ENCODE data around the gene CD63.

Gene CD63

DNA sequence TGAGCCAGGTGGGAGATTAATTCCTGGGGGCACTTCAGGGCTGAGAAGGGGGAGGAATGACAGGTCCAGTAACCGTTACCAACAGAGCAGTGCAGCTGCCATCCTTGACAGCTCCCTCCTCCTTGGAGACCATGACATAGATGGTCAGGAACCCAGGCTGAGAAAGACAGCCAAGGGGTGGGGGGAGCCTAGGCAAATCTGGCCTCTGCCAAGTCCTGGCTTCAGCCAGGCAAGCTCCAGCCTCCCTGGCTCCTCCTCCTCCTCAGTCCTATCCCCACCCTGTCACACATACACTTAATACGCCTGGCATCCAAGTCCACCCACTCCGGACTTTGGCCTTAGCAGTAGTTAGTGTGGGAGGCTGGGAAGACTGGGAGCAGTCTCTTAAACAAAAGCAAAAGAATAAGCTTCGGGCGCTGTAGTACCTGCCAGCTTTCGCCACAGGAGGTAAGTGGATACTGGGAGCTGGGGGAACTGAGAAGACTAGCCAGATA, 8.7 kb downstream of the CD63 start, which contains the start of gene RDH5:
TSS of gene RDH5 (plus strand) at position 323 of the 494 bp plus-strand sequence. CDS start 792 bp downstream, outside the sequence.
- no peak for DNase-seq

DNA sequence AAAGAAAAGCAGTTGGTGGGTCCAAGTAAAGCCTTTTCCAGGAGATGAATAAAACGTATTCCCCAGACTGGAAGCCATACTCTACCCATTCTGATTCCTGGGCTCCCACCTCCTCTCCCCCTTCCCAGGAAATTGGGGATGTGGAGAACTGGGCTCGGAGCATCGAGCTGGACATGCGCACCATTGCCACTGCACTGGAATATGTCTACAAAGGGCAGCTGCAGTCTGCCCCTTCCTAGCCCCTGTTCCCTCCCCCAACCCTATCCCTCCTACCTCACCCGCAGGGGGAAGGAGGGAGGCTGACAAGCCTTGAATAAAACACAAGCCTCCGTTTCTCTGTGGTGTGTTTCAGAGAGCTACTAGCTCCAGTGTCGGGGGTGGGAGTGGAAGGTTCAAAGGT, 9.4 kb downstream of the CD63 start:
- DNase-seq, result no peak

DNA sequence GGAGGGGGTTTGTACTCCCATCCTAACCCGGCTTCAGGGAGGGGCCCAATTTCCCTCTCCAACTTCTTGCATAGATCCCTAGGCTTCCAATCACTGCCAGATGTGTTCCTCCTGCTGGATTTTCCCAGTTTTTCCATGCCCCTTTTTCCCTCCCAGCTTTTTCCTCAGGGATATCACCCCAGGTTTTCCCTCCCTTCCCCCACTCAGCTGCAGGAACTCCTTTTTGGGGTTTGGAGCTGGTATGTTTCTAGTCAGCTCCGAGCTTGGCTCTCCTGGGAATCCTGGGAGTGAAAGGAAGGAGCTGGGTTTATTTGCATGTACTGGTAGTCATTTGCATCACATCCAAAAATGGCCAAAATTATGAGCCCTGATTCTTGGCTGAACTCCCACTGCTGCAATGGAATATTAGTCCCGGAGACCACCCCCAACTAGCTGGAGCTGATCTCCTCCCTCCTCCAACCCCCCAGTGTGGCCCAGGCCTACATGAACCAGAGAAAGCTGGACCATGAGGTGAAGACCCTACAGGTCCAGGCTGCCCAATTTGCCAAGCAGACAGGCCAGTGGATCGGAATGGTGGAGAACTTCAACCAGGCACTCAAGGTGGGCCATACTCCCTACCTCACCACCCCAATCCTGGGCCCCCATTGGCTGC, 10.1 kb downstream of the CD63 start:
- DNase-seq, result no peak

DNA sequence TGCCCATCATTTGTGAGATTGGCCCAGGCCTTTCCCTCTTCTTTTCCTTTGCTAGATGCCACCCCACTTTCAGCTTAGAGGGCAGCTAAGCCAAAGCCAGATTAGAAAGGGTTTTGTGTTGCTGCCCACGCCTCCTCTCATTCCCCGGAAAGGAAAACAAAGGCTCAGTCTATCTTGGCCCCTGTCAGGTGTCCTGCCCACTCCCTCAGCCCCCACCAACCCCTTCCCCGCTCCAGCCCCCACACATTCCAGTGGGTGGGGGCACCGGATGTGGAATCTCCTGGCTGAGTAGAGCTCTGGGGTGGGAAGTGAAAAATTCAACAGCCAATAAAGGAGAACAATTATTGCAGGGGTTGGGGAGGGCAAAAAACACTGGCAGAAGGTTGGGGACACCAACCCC, 10.8 kb downstream of the CD63 start:
- no peak for DNase-seq

DNA sequence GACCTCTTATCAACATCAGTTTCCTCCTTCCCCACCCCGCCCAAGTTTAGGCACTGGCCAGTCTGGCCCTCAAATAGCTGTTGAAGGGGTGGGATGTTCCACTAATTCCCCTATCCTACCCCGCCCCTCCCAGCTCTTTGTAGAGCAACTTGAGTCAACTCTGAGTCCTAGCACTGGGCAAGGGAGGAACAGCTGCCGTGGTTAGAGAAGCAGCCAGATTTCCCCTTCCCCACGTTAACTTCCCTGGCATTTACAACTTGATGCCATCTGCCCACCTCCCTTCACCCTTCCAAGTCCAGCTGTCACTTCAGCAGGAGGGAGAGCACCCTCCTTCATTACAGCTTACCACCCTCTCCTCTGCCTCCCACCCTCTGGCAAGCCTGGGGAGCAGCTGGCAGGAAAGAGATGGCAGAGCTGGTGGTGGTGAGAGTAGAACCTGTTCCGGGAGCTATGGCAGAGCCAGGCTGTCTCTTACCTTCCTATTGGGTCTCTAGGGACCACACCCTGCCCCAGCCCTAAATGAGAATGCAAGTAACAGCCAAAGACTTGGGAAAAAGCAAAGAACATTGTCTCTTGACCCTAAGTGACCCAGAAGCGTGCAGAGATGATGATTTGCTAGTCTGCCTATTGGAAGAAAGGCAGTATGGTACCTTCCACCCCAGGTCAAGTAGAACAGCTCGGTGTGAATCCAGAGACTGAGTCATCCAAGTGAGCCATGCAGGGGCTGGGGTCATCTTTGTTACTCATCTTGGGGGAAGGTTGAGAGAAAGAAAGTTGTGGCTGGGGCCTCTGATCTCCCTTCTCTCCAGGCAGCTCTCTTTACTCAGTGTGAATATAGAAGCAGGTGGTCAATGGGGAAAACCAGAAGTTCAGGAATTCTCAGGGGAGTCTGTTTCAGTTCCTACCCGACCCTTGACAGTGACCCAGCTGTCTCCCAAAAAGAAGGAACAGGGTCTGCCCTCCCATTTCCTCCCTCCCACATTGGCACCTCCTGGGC, 11.5 kb downstream of the CD63 start:
- no peak for DNase-seq

DNA sequence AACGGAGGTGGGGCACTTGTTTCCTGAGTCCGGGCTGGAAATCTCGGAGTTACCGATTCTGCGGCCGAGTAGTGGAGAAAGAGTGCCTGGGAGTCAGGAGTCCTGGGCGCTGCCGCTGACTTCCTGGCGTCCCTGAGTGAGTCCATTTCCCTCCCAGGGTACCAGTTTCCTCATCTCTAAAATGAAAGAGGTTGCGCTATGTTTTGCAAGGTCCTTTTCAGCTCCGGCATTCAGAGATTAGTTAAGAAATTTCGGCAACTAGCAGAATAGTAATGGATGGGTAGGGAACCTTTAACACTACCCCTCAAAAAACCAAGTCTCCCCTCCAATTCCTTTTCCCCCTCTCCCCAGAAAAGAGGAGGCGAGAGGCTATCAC, 12.2 kb downstream of the CD63 start:
- DNase-seq, result no peak

DNA sequence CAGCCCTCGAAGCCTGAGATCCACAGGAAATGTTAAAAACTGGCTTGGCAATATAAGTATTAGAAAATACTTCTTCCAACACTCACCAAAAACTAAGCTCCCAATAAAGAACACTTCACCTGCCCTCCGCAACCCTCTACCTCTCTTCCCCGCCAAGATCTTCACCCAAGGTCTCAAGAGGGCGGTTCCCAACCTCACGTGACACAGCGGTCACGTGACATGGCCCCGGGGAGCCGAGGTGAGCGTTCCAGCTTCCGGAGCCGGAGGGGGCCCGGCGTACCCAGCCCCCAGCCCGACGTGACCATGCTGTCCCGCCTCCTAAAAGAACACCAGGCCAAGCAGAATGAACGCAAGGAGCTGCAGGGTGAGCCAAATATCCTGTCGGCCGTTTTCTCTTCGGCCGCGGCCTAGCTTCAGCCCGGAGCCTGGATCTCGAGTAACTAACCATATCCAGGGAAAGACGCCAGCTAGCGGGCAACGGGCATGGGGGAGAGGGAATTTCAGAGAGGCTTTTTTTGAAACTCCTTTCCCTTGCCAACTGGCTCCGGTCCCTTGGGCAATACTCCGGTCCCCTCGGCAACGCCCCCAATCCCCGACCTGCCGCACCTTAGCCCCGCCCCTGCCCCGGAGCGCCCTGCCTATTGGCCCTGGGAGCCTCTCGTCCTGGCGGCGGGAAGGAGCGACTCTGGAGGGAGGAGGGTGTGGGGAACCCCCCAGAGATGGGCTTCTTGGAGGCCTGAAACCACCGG, 12.8 kb downstream of the CD63 start, which contains the start of gene BLOC1S1:
TSS of gene BLOC1S1 (plus strand) at position 214 of the 749 bp plus-strand sequence. CDS start at position 220, 6 bp downstream.
- peak; percentile 97 for DNase-seq

DNA sequence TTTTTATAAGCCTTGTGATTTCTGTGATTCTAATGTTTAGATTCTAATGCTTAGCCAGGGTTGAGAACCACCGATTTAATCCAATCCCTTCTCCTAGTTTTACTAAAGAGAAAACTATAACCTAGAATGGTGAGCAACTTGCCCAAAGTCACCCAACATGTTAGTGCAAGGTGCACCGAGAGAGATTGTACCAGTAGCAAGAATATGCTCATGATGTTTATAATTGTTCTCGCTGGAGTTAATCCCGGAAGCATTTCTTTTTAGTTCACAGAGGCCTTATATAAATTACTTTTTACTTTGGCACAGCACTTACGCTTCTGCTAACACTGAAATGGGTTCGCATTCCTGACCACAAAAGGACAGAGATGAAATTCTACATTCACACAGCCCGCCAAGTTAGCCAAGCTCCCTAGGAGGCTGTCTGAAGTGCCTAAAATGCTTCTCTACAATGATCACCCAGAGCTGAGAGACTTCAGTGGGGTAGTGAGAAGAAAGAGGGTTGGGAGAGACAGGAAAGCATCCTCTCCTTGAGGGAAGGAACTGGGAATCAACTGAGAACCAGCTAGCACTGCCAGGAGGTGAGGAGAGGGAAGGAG, 13.5 kb downstream of the CD63 start:
- no peak for DNase-seq

DNA sequence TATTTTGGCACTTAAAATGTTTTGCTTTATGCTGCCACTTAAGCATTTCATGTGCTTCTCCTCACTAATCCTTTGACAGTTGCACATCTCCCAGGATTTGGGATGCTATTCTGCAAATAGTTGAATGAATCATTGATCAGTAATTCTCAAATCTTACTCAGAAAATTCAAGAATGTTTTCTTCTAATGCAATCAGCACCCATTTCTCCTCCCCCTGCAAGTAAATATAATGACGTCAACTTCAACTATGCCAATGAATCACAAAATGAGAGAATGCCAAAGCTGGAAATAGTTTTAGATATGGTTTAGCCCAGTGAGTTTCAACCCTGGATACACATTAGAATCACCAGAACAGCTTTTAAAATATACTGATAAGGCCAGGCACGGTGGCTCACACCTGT, 15.1 kb downstream of the CD63 start:
- DNase-seq, result no peak

DNA sequence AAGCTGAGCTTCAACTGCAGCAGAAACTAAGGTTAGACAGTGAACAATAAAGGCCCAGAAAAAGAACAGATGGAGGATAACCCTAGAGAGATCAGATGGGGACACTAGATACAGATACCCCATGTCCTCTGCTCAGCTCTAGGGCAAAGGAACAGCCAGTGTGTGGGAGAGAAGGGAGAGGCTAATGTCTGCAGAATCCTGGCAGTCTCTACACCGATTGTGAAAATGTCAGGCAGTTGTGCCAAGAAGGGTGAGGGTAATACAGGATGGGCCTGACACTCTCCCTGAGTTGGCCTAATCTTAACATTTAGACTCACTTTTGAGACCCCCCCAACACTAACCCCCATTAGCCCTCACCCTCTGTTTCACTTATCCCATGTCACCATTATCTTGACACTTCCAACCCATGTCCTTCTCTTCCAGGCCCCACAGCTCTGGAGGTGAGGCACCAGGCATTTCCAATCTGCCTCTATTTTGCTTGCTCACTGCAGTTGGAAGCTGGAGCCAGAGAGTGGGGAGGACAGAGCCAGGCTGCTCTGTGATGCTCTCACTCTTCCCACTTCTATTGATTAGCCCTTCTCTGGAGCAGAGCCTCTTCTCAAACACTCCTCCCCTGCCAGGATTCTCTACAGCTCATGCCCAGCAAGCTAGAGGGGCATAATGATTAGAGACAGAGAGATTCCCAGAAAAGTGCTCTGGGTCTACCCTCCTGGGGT, 16.0 kb downstream of the CD63 start:
- no peak for DNase-seq

DNA sequence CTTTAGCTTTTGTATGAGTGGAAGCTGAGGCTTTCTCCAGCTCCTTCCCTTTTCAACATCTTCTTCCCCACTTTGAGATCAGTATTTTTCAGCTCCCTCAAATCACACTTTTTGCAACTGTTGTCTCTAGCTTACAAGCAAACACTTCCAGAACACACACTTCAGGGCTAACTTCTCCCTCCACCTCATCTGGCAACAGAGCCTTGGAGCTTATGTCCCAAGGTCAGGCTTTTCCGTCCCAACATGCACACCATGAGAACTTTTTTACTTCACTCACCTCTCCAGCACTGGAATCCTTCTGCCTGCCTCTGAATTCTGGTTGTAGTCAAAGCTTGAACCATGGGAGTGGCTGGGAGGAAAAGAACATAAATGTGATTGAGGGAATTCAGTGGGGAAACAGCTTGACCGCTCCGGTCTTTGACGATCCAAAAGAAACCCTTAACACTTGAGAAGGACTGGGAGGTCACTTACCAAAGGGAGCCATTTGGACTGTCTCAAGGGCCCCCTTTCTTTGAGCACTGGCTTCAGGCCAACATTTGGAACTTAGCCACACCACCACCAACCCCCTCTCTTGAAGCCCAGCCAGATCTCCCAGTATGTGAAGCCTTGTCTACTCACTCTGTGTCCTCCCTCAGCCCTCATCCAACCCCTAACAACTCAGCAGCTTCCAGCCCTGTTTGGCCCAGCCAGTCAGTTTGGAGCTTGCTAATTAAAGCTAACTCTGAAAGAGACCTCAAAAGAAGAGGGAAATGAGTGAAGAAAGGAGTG, 16.8 kb downstream of the CD63 start:
- no peak for DNase-seq

DNA sequence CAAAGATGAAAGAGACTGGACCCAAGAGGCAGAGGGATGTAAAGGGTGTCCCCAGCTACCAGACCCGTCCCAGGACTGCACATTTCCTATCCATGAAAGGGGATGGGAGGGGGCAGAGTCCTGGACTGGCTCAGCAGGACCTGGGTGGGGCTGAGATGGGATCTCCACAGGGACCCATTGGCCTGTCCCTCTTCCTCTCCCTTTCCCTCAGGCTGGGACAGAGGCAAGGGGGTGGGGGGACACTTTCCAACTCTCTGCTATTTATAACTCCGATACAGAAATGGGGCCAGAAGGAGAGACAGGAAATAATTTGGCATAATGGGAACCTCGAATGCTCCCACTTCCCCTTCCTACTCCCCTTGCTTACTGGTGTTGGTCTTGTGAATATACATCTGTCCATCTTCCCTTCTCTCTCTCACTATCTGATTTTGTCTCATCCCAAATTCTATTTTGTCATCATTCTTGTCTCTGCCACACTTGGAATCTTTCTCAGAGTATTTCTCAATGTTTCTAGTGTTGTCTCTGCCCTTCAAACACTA, 20.0 kb downstream of the CD63 start:
- DNase-seq, result no peak

DNA sequence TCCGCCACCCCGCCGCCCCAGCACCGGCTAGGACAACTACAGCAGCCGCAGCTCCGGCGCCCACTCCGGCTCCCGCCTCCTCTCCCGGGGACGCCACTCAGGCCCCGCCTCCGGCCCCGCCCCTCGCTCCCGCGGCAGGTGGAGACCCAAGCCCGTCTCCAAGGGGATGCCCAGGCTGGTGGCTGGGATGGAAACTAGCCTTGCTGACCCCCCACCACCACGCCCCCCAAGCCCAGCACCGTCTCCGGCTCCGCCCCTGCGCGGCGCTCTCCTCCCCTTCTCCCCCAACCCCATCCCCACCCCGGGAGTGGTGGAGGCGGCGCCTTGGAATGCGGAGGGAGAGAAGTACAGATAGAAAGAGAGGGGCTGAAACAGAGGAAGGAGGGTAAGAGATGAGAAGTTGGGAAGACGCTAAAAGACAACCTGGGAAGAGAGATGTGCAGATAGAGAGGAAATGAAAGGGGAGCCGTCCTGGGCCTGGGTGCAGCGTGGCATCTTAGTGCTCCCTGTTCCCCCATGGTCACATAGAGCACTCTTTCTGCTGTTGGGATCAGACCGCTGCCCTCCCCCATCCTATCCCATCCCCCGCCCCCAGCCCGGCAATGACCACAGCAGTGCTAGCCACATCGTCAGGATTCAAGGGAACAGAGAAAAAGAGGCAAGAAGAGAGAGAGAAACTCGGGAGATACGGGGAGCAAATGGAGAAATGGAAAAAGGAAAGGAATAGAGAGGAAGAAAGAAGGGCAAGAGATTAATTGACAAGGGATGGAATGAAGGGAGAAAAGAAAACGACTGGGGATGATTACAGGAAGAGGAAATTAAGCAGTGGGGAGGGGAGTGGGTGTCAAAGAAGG, 20.7 kb downstream of the CD63 start, which contains the start of gene ITGA7:
TSS of gene ITGA7 (minus strand) at position 64 of the 854 bp plus-strand sequence. CDS start 222 bp downstream, outside the sequence.
- peak; percentile 89 for DNase-seq

DNA sequence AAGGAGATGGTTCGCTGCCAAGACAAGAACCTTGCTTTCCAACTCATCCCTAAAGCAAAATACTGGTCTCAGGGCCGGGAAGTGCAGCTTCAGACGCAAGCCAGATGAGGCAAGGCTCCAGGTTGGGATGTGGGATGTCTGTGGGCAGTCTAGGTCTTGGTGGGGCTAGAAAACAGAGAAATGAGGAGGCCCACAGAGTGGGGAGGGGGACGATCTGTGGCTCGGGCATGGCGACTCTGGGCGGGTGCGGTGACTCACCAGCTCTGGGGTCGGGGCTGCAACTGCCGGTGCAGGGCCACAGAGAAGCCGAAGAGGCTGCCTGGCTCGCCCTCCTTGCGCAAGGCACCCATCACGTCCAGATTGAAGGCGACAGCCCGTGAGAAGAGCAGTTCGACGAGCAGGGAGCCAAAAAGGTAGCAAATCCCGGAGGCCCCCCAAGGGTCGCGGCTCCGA, 21.6 kb downstream of the CD63 start:
- no peak for DNase-seq

DNA sequence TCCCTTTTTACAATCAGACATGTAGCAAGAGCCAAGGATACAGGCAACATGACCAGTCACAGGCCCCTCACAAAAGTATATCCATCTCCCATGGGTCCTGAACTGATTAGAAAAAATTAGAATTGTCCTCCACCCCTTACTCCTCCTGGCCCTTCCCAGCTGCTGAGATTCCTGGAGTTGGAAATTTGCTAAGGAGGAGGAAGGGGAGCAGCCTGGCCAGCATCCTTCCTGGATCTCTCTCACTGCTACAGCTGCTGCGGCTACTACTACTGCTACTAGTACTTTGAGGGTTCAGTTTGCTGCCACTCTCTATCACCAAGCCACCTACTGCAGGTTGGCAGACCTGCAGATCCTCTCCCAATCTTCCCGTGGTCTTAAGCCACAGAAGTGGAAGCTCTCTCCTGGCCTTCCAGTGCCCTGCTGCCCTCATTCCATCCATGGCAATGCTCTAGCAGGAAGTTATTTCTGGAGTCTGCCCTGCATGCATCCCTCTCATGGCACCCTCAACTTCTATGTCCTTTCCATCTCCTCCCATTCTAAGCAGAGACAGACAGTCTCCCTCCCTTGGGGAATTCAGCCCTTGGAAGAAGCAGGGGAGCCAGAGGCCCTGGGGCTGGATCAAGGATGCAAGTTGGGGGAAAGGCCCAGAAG, 22.1 kb downstream of the CD63 start:
- no peak for DNase-seq

DNA sequence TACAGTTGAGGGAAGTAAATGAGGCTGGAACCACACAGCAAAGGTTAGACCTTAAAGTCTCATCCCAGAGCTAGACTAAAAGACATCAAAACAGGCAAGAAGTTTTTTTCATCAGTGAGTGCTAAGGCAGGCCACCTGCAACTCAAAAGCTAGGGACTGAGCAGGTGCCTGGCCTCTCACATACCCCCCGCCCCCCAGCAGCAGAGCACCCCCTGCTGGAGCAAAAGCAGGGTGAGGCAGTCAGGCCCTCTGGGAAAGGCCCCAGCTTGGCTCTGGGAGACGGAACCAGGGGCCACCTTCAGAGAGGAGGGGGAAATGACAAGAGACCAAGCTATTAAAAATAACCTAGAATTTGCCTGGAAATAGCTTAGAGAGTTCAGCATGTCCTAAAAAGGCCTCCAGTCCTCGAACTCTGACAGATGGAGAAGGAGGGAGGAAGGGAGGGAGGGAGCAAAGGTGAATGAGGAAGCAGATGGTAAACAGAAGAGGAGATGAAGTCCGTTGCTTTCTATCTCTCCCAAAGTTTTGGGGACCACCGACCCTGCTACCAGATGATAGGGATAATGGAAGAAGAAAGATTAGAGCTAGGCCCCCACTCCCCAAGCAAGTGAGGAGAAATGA, 22.9 kb downstream of the CD63 start:
- peak; percentile 71 for DNase-seq

DNA sequence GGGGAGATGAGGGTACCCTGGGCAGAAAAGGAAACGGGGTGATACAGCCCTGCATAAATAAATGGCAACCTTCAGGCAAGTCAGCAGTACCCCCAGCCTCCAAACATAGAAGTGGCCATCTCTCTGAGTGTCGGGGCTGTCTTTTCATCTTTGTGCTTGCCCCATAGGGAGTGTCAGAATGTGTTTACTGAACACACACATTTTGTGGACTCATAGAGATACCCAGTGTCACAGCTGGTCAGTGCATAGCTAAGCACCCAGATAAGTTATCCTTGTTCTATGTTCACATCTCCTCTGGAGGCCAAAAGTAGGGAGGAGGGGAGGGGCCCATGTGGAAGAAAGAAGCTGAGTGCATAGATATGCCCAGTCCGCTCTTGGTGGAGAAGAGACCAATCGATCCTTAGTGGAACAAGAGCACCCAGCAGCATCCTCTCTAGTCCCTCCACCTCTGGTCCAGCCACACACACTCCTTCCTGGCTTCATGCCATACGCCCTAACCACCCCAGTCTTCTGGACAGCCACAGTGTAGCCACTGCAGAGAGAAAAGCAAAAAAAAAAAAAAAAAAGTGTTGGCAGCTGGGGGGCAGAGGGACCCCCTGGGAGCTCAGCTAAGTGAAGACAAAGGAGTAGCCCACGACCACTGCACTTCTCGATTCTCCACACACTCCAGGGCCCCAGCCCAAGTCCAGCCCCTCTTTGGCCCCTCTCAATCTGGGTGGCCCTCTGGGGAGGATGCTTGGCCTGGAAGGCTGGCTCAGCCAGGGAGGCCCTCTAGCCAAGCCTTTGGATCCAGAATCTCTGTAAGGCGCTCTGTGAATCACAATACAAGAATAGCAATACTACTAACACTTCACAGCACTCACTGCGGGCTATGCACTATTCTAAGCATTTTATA, 23.7 kb downstream of the CD63 start:
- DNase-seq, result no peak

All from activated effector memory CD4-positive, alpha-beta T cell treated with anti-CD3 and anti-CD28 coated beads, Interleukin-2, amount 50 U/mL, for 16 hours (primary cell).